Nephron (organoid): ENCODE data around the gene EPB41L2.

Source experiments
- H3K27ac Mint-ChIP-seq, 3 experiments: 2 replicates each; pipeline ENCODE4 v1.8.0; 2020; ENCODE audit warnings: mixed read lengths in 3 of 3, mild to moderate bottlenecking in 2 of 3, moderate library complexity in 1 of 3
- H3K27me3 Mint-ChIP-seq: 2 replicates; pipeline ENCODE4 v1.8.0; 2021; ENCODE audit warnings: low read depth, mild to moderate bottlenecking, moderate library complexity, mixed read lengths
- H3K36me3 Mint-ChIP-seq: 2 replicates; pipeline ENCODE4 v1.8.0; 2020; ENCODE audit warnings: low read depth, mixed read lengths
- H3K4me1 Mint-ChIP-seq: 2 replicates; pipeline ENCODE4 v1.8.0; 2020; ENCODE audit warnings: mixed read lengths
- H3K4me3 Mint-ChIP-seq, 3 experiments: 2 replicates each; pipeline ENCODE4 v1.8.0; 2020; ENCODE audit warnings: mild to moderate bottlenecking in 3 of 3, mixed read lengths in 3 of 3, moderate library complexity in 2 of 3
- H3K9me3 Mint-ChIP-seq: 2 replicates; pipeline ENCODE4 v1.8.0; 2020; ENCODE audit warnings: mixed read lengths
- TF ChIP-seq, protein P1 (sequence below), 3 experiments: fragments of 200-600 bp; sonication (generic); IDR thresholded peaks; one replicate each; pipeline ENCODE4 v1.5.0; 2021; ENCODE audit warnings: antibody characterized with exemption in 3 of 3; ENCODE audit not compliant: unreplicated experiment in 3 of 3

EPB41L2 gene

GRCh38 chr6:130872250-130873095 lies 190.6 kb downstream of the EPB41L2 start:
- Mint-ChIP-seq H3K27me3 (no peaks in the 10 kb centered on the region), H3K9me3 (no peaks in the 10 kb centered on the region), H3K4me1 (no peaks in the 10 kb centered on the region), H3K27ac (peak overlapping the region in 1 of 3 experiments; percentile 31), H3K4me3 (no peak overlapping the region), H3K36me3 (peaks cover 8% of the 10 kb centered on the region)
- TF ChIP-seq, protein P1, sequence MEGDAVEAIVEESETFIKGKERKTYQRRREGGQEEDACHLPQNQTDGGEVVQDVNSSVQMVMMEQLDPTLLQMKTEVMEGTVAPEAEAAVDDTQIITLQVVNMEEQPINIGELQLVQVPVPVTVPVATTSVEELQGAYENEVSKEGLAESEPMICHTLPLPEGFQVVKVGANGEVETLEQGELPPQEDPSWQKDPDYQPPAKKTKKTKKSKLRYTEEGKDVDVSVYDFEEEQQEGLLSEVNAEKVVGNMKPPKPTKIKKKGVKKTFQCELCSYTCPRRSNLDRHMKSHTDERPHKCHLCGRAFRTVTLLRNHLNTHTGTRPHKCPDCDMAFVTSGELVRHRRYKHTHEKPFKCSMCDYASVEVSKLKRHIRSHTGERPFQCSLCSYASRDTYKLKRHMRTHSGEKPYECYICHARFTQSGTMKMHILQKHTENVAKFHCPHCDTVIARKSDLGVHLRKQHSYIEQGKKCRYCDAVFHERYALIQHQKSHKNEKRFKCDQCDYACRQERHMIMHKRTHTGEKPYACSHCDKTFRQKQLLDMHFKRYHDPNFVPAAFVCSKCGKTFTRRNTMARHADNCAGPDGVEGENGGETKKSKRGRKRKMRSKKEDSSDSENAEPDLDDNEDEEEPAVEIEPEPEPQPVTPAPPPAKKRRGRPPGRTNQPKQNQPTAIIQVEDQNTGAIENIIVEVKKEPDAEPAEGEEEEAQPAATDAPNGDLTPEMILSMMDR (IDR thresholded peaks at IDR 0.05; ENCODE audit: unreplicated experiment in 3 of 3): peak; percentile 79 to 90 (median 84)

- no peaks in the 10 kb centered on the region for H3K27me3 Mint-ChIP-seq
- no peak overlapping the region for H3K4me3 Mint-ChIP-seq
- H3K27ac Mint-ChIP-seq: no peak overlapping the region
- H3K36me3 Mint-ChIP-seq: peaks cover 12% of the 10 kb centered on the region
- H3K9me3 Mint-ChIP-seq: no peaks in the 10 kb centered on the region
- TF ChIP-seq, protein P1 (IDR thresholded peaks at IDR 0.05; ENCODE audit: unreplicated experiment in 3 of 3): no peak
- H3K4me1 Mint-ChIP-seq: no peaks in the 10 kb centered on the region
These were observed 192.7 kb downstream of the EPB41L2 start for GRCh38 chr6:130870179-130870880.

GRCh38 chr6:130869681-130870080 lies 193.4 kb downstream of the EPB41L2 start:
- Mint-ChIP-seq H3K4me1 (no peaks in the 10 kb centered on the region), H3K4me3 (no peak overlapping the region), H3K27me3 (no peaks in the 10 kb centered on the region), H3K27ac (no peak overlapping the region), H3K36me3 (peaks cover 15% of the 10 kb centered on the region), H3K9me3 (no peaks in the 10 kb centered on the region)
- TF ChIP-seq, protein P1 (IDR thresholded peaks at IDR 0.05; ENCODE audit: unreplicated experiment in 3 of 3): no peak

DNA sequence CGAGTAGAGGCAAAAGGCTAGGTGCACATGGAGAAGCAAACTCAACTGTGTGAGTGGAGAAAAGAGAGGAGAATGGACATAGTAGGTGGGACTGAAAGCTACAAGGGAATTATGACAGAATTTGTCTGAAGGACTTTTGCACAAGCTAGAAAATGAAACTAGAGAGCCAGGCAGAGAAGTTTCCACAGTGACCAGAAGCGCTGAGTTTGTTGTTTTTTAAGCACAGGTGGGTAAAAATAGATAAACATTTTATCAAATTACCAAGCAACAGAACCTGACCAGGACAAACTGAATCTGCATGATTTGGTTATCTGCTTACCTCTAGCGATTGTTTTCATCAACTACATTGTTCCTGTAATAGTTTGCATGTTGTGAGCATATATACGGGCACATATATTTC lies 197.3 kb downstream of the EPB41L2 start:
- peaks cover 4% of the 10 kb centered on the region for H3K4me1 Mint-ChIP-seq
- peaks cover 25% of the 10 kb centered on the region for H3K36me3 Mint-ChIP-seq
- H3K27ac Mint-ChIP-seq: no peak overlapping the region
- H3K27me3 Mint-ChIP-seq: no peaks in the 10 kb centered on the region
- no peaks in the 10 kb centered on the region for H3K9me3 Mint-ChIP-seq
- H3K4me3 Mint-ChIP-seq: no peak overlapping the region
- TF ChIP-seq, protein P1 (IDR thresholded peaks at IDR 0.05; ENCODE audit: unreplicated experiment in 3 of 3): no peak

- Mint-ChIP-seq H3K4me3 (no peak overlapping the region), H3K4me1 (peaks cover 11% of the 10 kb centered on the region), H3K36me3 (peaks cover 23% of the 10 kb centered on the region), H3K27me3 (no peaks in the 10 kb centered on the region), H3K27ac (no peak overlapping the region), H3K9me3 (no peaks in the 10 kb centered on the region)
- TF ChIP-seq, protein P1 (IDR thresholded peaks at IDR 0.05; ENCODE audit: unreplicated experiment in 3 of 3): no peak
These were observed 198.7 kb downstream of the EPB41L2 start for GRCh38 chr6:130864344-130864743.
